ENCODE results near the gene ARID1A. TPM values are rescaled to one million over a fixed set of nuclear protein-coding genes. Genes with fewer than 3 reads are reported as not detected.

The ARID1A gene
- total and polyA plus RNA-seq, 12 donors, result 14.5 to 62.5 (median 43.5) TPM

- no peak for TF ChIP-seq CTCF (IDR thresholded peaks at IDR 0.05)
- intact Hi-C loops (cut with DNase I), result loop anchor here in 3 of 10 donors (2.0 to 10.0 kb wide), 3 partner anchors 45 to 92 kb away; partner anchors contain the start of gene PIGV (in 1 of the 3)
- 0 to 1% methylated on average over 78 to 98 of the region's 98 CpGs for WGBS, 2 donors
- Histone ChIP-seq H3K27ac (peak overlapping the region; percentile 93 to 99 (median 98)), H3K36me3 (peaks cover 0 to 9% (median 0%) of the 10 kb centered on the region in 9 donors), H3K27me3 (no peaks in the 10 kb centered on the region), H3K4me3 (peak overlapping the region; percentile 72 to 96 (median 92)), H3K9me3 (no peaks in the 10 kb centered on the region), H3K4me1 (peaks cover 17 to 73% (median 60%) of the 10 kb centered on the region in 9 donors)
- DNase-seq (peak; percentile 22 to 45), ATAC-seq (peak in 1 of 8 donors; percentile 2)
These were observed 1.0 kb downstream of the ARID1A start for GRCh38 chr1:26696654-26697430.

- TF ChIP-seq CTCF (IDR thresholded peaks at IDR 0.05), result no peak
- no peaks in the 10 kb centered on the region for H3K27me3 ChIP-seq
- H3K27ac ChIP-seq, result peak overlapping the region; percentile 93 to 99 (median 98)
- WGBS, 2 donors, result 0 to 1% methylated on average over 27 to 30 of the region's 30 CpGs
- H3K9me3 ChIP-seq, result no peaks in the 10 kb centered on the region
- intact Hi-C loops (cut with DNase I), result loop anchor here in 3 of 10 donors (2.0 to 10.0 kb wide), 3 partner anchors 45 to 91 kb away; partner anchors contain the start of gene PIGV (in 1 of the 3)
- peak overlapping the region; percentile 72 to 96 (median 92) for H3K4me3 ChIP-seq
- peaks cover 0 to 11% (median 0%) of the 10 kb centered on the region in 9 donors for H3K36me3 ChIP-seq
- ATAC-seq (peak in 1 of 8 donors; percentile 7), DNase-seq (no peak)
- peaks cover 17 to 74% (median 63%) of the 10 kb centered on the region in 9 donors for H3K4me1 ChIP-seq
These were observed 1.7 kb downstream of the ARID1A start for GRCh38 chr1:26697431-26697977.

GRCh38 chr1:26697978-26698849 lies 2.4 kb downstream of the ARID1A start:
- 0 to 1% methylated on average over 8 of the region's 8 CpGs for WGBS, 2 donors
- intact Hi-C loops (cut with DNase I), result loop anchor here in 4 of 10 donors (2.0 to 10.0 kb wide), 4 partner anchors 25 to 91 kb away; partner anchors contain the start of gene PIGV (in 1 of the 4)
- Histone ChIP-seq H3K27me3 (no peaks in the 10 kb centered on the region), H3K4me1 (peaks cover 18 to 78% (median 70%) of the 10 kb centered on the region in 9 donors), H3K27ac (peak overlapping the region; percentile 93 to 99 (median 98)), H3K9me3 (no peaks in the 10 kb centered on the region), H3K4me3 (peak overlapping the region; percentile 72 to 96 (median 92)), H3K36me3 (peaks cover 0 to 11% (median 0%) of the 10 kb centered on the region in 9 donors)
- ATAC-seq (peak; percentile 19 to 78 (median 62)), DNase-seq (peak; percentile 33 to 67)
- TF ChIP-seq CTCF (IDR thresholded peaks at IDR 0.05), result no peak

All from heart right ventricle (tissue), 16 donors.